ENCODE results near the gene IL23R. TPM values are rescaled to one million over a fixed set of nuclear protein-coding genes. Genes with fewer than 3 reads are reported as not detected.

The IL23R gene
- total and polyA plus RNA-seq, 2 experiments from 2014 or later: not detected

GRCh38 chr1:67224856-67225255, 58.6 kb downstream of the IL23R start:
- DNase-seq (ENCODE audit: low read depth in 1 of 2, low spot score in 1 of 2): no peak
- no peaks in the 10 kb centered on the region for H3K36me3 ChIP-seq
- no peak overlapping the region for H3K27ac ChIP-seq
- H3K27me3 ChIP-seq: no peaks in the 10 kb centered on the region
- H3K9me3 ChIP-seq (ENCODE audit: low read depth): no peaks in the 10 kb centered on the region
- no peak overlapping the region for H3K4me3 ChIP-seq
- H3K4me1 ChIP-seq (ENCODE audit: low read depth): peaks cover 8% of the 10 kb centered on the region
- no peak for TF ChIP-seq CTCF (IDR thresholded peaks at IDR 0.05; ENCODE audit: low read depth, low read length)

DNA sequence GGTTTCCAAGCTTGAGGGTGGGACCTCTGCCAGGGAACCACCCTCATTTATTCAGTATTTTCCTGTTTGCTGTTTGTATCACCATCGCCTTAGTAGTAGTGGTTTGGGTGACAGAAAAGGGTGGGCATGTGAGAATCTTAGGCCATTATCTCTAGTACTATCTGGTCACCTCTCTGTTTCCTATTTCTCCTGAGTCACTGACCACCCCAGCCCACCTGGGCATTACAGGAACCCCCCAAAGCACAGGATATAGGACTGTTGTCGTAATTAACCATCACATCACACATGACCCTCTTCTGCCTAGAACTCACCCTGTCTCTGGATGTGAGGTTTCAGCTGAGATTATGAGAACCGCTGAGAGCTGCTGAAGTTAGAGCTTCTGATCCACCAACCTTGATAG, 60.4 kb downstream of the IL23R start:
- Histone ChIP-seq H3K36me3 (no peaks in the 10 kb centered on the region), H3K27ac (no peak overlapping the region), H3K9me3 (ENCODE audit: low read depth) (no peaks in the 10 kb centered on the region), H3K4me3 (no peak overlapping the region), H3K4me1 (ENCODE audit: low read depth) (peaks cover 8% of the 10 kb centered on the region), H3K27me3 (no peaks in the 10 kb centered on the region)
- no peak for DNase-seq (ENCODE audit: low read depth in 1 of 2, low spot score in 1 of 2)
- no peak for TF ChIP-seq CTCF (IDR thresholded peaks at IDR 0.05; ENCODE audit: low read depth, low read length)

GRCh38 chr1:67227196-67227595, 60.9 kb downstream of the IL23R start:
- DNase-seq (ENCODE audit: low read depth in 1 of 2, low spot score in 1 of 2): peak in 1 of 2 donors; percentile 6
- Histone ChIP-seq H3K27me3 (no peaks in the 10 kb centered on the region), H3K4me1 (ENCODE audit: low read depth) (peaks cover 8% of the 10 kb centered on the region), H3K4me3 (no peak overlapping the region), H3K27ac (no peak overlapping the region), H3K9me3 (ENCODE audit: low read depth) (no peaks in the 10 kb centered on the region), H3K36me3 (no peaks in the 10 kb centered on the region)
- no peak for TF ChIP-seq CTCF (IDR thresholded peaks at IDR 0.05; ENCODE audit: low read depth, low read length)

DNA sequence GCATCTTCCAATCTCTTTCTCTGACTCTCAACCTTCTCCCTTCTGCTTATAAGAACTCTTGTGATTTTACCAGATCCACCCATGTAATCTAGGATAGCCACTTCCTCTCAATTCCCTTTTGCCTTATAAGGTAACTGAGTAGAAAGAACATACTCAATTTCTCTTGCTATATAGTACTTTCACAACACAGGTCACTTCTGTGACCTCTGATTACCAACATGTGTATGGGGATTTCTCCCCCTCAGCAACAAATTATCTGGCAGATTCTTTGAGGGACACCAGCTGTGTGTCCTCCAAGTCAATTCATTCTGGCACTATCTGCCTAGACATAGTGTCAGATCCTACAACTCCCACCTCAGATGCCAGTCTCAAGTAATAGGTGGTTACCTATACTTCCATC, 62.5 kb downstream of the IL23R start:
- H3K4me3 ChIP-seq: no peak overlapping the region
- peaks cover 8% of the 10 kb centered on the region for H3K4me1 ChIP-seq (ENCODE audit: low read depth)
- H3K9me3 ChIP-seq (ENCODE audit: low read depth): no peaks in the 10 kb centered on the region
- no peaks in the 10 kb centered on the region for H3K27me3 ChIP-seq
- H3K27ac ChIP-seq: no peak overlapping the region
- TF ChIP-seq CTCF (IDR thresholded peaks at IDR 0.05; ENCODE audit: low read depth, low read length): no peak
- DNase-seq (ENCODE audit: low read depth in 1 of 2, low spot score in 1 of 2): peak in 1 of 2 donors; percentile 5
- no peaks in the 10 kb centered on the region for H3K36me3 ChIP-seq

DNA sequence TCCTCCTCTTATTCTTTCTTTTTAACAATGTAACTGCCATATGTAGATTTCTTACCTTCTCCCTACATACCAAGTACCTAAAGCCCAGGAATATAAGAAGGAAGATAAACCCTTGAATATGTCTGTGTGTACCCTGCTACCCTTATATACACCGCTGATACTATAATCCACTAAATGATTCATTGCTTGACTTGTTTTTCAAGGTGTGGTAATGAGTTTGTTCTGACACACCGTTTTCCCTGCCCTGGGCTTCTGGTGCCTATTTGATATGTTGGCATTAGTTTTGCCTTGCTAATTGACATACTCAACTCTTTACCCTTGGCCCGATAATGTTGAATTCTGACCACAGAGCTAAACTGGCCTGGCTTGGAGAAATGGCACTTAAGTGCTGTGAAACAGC, 64.3 kb downstream of the IL23R start:
- no peak for DNase-seq (ENCODE audit: low read depth in 1 of 2, low spot score in 1 of 2)
- H3K27ac ChIP-seq: no peak overlapping the region
- H3K36me3 ChIP-seq: no peaks in the 10 kb centered on the region
- H3K4me1 ChIP-seq (ENCODE audit: low read depth): no peaks in the 10 kb centered on the region
- H3K9me3 ChIP-seq (ENCODE audit: low read depth): no peaks in the 10 kb centered on the region
- no peak overlapping the region for H3K4me3 ChIP-seq
- no peaks in the 10 kb centered on the region for H3K27me3 ChIP-seq
- no peak for TF ChIP-seq CTCF (IDR thresholded peaks at IDR 0.05; ENCODE audit: low read depth, low read length)

GRCh38 chr1:67236277-67236676, 70.0 kb downstream of the IL23R start:
- Histone ChIP-seq H3K27me3 (no peaks in the 10 kb centered on the region), H3K4me3 (no peak overlapping the region), H3K36me3 (no peaks in the 10 kb centered on the region), H3K9me3 (ENCODE audit: low read depth) (no peaks in the 10 kb centered on the region), H3K4me1 (ENCODE audit: low read depth) (no peaks in the 10 kb centered on the region), H3K27ac (no peak overlapping the region)
- TF ChIP-seq CTCF (IDR thresholded peaks at IDR 0.05; ENCODE audit: low read depth, low read length): no peak
- no peak for DNase-seq (ENCODE audit: low read depth in 1 of 2, low spot score in 1 of 2)

All from cardiac muscle cell (in vitro differentiated cells and primary cell).